Neural progenitor cell (in vitro differentiated cells): ENCODE data around the gene HSD17B1. TPM values are rescaled to one million over a fixed set of nuclear protein-coding genes. Genes with fewer than 3 reads are reported as not detected.
A peak's percentile ranks its signal among the peaks of the same experiment; 100 is the strongest.

Experiments
- DNase-seq: peaks from one replicate; pipeline ENCODE4 v3.0.0-alpha.2; 2016; ENCODE audit warnings: low spot score
- H2AFZ ChIP-seq: fragments of 200-600 bp; sonication (generic); replicated peaks from 2 replicates; pipeline ENCODE4 v1.6.1; 2016; ENCODE audit warnings: antibody characterized with exemption
- H3F3A ChIP-seq: fragments of 200-600 bp; sonication (generic); 2 replicates; pipeline ENCODE4 v1.6.1; 2016; ENCODE audit warnings: antibody characterized with exemption, low read depth
- H3K27ac ChIP-seq: fragments of 200-600 bp; sonication (generic); 2 replicates; pipeline ENCODE4 v1.5.1; 2016; ENCODE audit warnings: mild to moderate bottlenecking
- H3K27me3 ChIP-seq: fragments of 200-600 bp; sonication (generic); 2 replicates; pipeline ENCODE4 v1.6.1; 2016; ENCODE audit warnings: mild to moderate bottlenecking, moderate library complexity
- H3K36me3 ChIP-seq: fragments of 200-600 bp; sonication (generic); 2 replicates; pipeline ENCODE4 v1.5.1; 2016
- H3K4me1 ChIP-seq: fragments of 200-600 bp; sonication (generic); 2 replicates; pipeline ENCODE4 v1.6.1; 2016; ENCODE audit warnings: mixed run types
- H3K4me2 ChIP-seq: fragments of 200-600 bp; sonication (generic); 2 replicates; pipeline ENCODE4 v1.6.1; 2016
- H3K4me3 ChIP-seq: fragments of 200-600 bp; sonication (generic); 2 replicates; pipeline ENCODE4 v1.5.1; 2016
- H3K79me2 ChIP-seq: fragments of 200-600 bp; sonication (generic); 2 replicates; pipeline ENCODE4 v1.6.1; 2016; ENCODE audit warnings: low read depth
- H3K9ac ChIP-seq: fragments of 200-600 bp; sonication (generic); 2 replicates; pipeline ENCODE4 v1.6.1; 2016
- H3K9me3 ChIP-seq: fragments of 200-600 bp; sonication (generic); 2 replicates; pipeline ENCODE4 v1.5.1; 2016; ENCODE audit warnings: low read depth
- H4K20me1 ChIP-seq: fragments of 200-600 bp; sonication (generic); 2 replicates; pipeline ENCODE4 v1.6.1; 2016; ENCODE audit warnings: low read depth
- H3K27ac Mint-ChIP-seq: 3 replicates; pipeline ENCODE4 v1.8.0; 2021; ENCODE audit warnings: mixed read lengths
- H3K27me3 Mint-ChIP-seq: 2 replicates; pipeline ENCODE4 v1.8.0; 2022; ENCODE audit warnings: low read depth, mild to moderate bottlenecking, inconsistent platforms, moderate library complexity, mixed read lengths; ENCODE audit not compliant: insufficient read depth
- H3K36me3 Mint-ChIP-seq: 3 replicates; pipeline ENCODE4 v1.8.0; 2021; ENCODE audit warnings: mixed read lengths
- H3K4me1 Mint-ChIP-seq: 3 replicates; pipeline ENCODE4 v1.8.0; 2021; ENCODE audit warnings: mixed read lengths
- H3K4me3 Mint-ChIP-seq: 3 replicates; pipeline ENCODE4 v1.8.0; 2021; ENCODE audit warnings: mild to moderate bottlenecking, moderate library complexity, mixed read lengths
- H3K9me3 Mint-ChIP-seq: 3 replicates; pipeline ENCODE4 v1.8.0; 2020; ENCODE audit warnings: mixed read lengths
- CTCF ChIP-seq: fragments of 200-600 bp; sonication (generic); IDR thresholded peaks from 2 replicates; pipeline ENCODE4 v1.5.1; 2017; ENCODE audit warnings: antibody characterized with exemption, mild to moderate bottlenecking
- EZH2 ChIP-seq: fragments of 200-600 bp; sonication (generic); IDR thresholded peaks from 2 replicates; pipeline ENCODE4 v1.6.1; 2017; ENCODE audit warnings: antibody characterized with exemption, mild to moderate bottlenecking, moderate library complexity
- EZH2phosphoT487 ChIP-seq: fragments of 200-600 bp; sonication (generic); IDR thresholded peaks from 2 replicates; pipeline ENCODE4 v1.6.1; 2017; ENCODE audit warnings: antibody characterized with exemption
- total RNA-seq: library from RNA; depleted of rRNA; stranded (reverse); fragments of >200 nt; gene quantifications from 2 replicates; pipeline ENCODE4 v1.2.3, GENCODE V29; 2015; ENCODE audit warnings: low replicate concordance

HSD17B1 gene
- total RNA-seq, 1 donor from 2014 or later: 2.2 TPM

GRCh38 chr17:42522798-42523278, 29.9 kb upstream of the HSD17B1 start:
- no peaks in the 10 kb centered on the region for H3K9me3 ChIP-seq
- DNase-seq: no peak
- no peak overlapping the region for H3K4me3 ChIP-seq
- no peak overlapping the region for H3K9ac ChIP-seq
- Mint-ChIP-seq H3K27me3 (peaks cover 8% of the 10 kb centered on the region), H3K4me3 (peak overlapping the region; percentile 48), H3K36me3 (peaks cover 14% of the 10 kb centered on the region), H3K9me3 (no peaks in the 10 kb centered on the region), H3K27ac (peak overlapping the region; percentile 100), H3K4me1 (peaks cover 66% of the 10 kb centered on the region)
- H4K20me1 ChIP-seq: no peaks in the 10 kb centered on the region
- H3F3A ChIP-seq: peaks cover 17% of the 10 kb centered on the region
- H3K27ac ChIP-seq: no peak overlapping the region
- H3K4me1 ChIP-seq: peaks cover 21% of the 10 kb centered on the region
- H3K79me2 ChIP-seq: no peaks in the 10 kb centered on the region
- H3K36me3 ChIP-seq: no peaks in the 10 kb centered on the region
- H3K4me2 ChIP-seq: no peak overlapping the region
- H3K27me3 ChIP-seq: no peaks in the 10 kb centered on the region
- no peak for TF ChIP-seq EZH2
- no peak for TF ChIP-seq EZH2phosphoT487
- no peak for TF ChIP-seq CTCF
- H2AFZ ChIP-seq: no peak overlapping the region

DNA sequence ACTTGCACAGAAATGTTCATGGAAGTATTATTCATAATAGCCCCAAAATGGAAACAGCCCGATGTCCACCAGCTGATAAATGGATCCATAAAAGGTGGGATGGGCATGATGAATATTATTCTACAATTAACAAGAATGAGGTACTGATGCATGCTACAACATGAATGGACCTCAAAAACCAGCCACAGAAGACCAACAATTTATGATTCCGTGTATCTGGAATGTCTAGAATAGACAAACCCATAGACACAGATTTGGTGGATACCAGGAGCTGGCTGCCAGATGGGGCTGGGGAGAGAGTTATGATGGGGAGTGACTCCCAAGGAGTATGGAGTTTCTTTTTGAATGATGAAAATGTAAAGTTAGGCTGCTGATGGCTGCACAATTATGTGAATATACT, 27.5 kb upstream of the HSD17B1 start:
- Mint-ChIP-seq H3K27ac (no peak overlapping the region), H3K4me3 (no peak overlapping the region)
- H3K4me2 ChIP-seq: no peak overlapping the region

DNA sequence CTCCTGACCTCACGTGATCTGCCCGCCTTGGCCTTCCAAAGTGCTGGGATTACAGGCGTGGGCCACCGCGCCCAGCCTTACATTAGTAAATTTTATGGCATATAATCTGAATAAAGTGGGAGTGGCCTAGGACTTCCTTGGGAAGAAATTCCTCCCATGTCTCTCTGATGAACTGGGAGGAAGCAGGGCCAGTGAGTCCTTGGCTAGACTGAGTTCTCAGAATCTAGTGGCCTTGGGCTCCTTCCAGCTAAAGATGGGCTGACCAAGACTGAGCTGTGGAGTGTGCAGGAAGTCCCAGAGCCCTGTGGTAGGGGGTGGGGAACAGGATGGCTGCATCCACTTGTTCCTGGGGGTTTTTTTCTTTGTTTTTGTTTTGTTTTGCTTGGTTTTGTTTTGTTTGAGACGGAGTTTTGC, 26.7 kb upstream of the HSD17B1 start:
- no peak for DNase-seq
- no peak overlapping the region for H3K27ac ChIP-seq
- no peaks in the 10 kb centered on the region for H3K4me1 ChIP-seq
- peaks cover 12% of the 10 kb centered on the region for H3K36me3 Mint-ChIP-seq
- TF ChIP-seq EZH2: no peak
- TF ChIP-seq EZH2phosphoT487: no peak
- TF ChIP-seq CTCF: no peak
- no peaks in the 10 kb centered on the region for H4K20me1 ChIP-seq
- no peaks in the 10 kb centered on the region for H3K79me2 ChIP-seq
- no peaks in the 10 kb centered on the region for H3K36me3 ChIP-seq
- H3K27me3 Mint-ChIP-seq: peaks cover 7% of the 10 kb centered on the region
- no peak overlapping the region for H3K4me2 ChIP-seq
- peak overlapping the region; percentile 86 for H3K27ac Mint-ChIP-seq
- H3K4me3 ChIP-seq: no peak overlapping the region
- H3K9me3 ChIP-seq: no peaks in the 10 kb centered on the region
- peaks cover 3% of the 10 kb centered on the region for H3K27me3 ChIP-seq
- H3K9ac ChIP-seq: no peak overlapping the region
- H2AFZ ChIP-seq: no peak overlapping the region
- no peaks in the 10 kb centered on the region for H3F3A ChIP-seq
- no peaks in the 10 kb centered on the region for H3K9me3 Mint-ChIP-seq
- no peak overlapping the region for H3K4me3 Mint-ChIP-seq
- H3K4me1 Mint-ChIP-seq: peaks cover 48% of the 10 kb centered on the region

More for the DNA sequence above, 27.5 kb upstream of the HSD17B1 start:
- no peaks in the 10 kb centered on the region for H3K9me3 Mint-ChIP-seq
- Histone ChIP-seq H3K9me3 (no peaks in the 10 kb centered on the region), H4K20me1 (no peaks in the 10 kb centered on the region), H3K27me3 (no peaks in the 10 kb centered on the region), H3K27ac (no peak overlapping the region), H3K4me3 (no peak overlapping the region), H3K4me1 (peaks cover 5% of the 10 kb centered on the region), H3K9ac (no peak overlapping the region), H3K79me2 (no peaks in the 10 kb centered on the region), H2AFZ (no peak overlapping the region), H3F3A (peaks cover 5% of the 10 kb centered on the region), H3K36me3 (no peaks in the 10 kb centered on the region)
- H3K27me3 Mint-ChIP-seq: peaks cover 7% of the 10 kb centered on the region
- TF ChIP-seq EZH2phosphoT487: no peak
- TF ChIP-seq EZH2: no peak
- no peak for TF ChIP-seq CTCF
- no peak for DNase-seq
- H3K36me3 Mint-ChIP-seq: peaks cover 12% of the 10 kb centered on the region
- H3K4me1 Mint-ChIP-seq: peaks cover 50% of the 10 kb centered on the region
